Small intestine (tissue), 7 donors: Measurements from ENCODE around the gene TMOD1. TPM values are rescaled to one million over a fixed set of nuclear protein-coding genes. Genes with fewer than 3 reads are reported as not detected.

Experiments used
- DNase-seq, 2 donors: peaks; one replicate each; pipeline versions ENCODE4 v3.0.0 to v3.0.0-alpha.2; 2013
- FAIRE-seq: peaks from 2 replicates; lab custom pipeline; 2012; peaks lifted over from hg19 to GRCh38; lab: Jason Lieb, UNC
- H3K27ac ChIP-seq, 3 donors: one replicate each; pipeline ENCODE4 v1.5.1; 2013; ENCODE audit warnings: low read length in 2 of 3, mild to moderate bottlenecking in 2 of 3, control low read depth in 1 of 3, inconsistent platforms in 1 of 3, low read depth in 1 of 3, moderate library complexity in 1 of 3
- H3K27me3 ChIP-seq, 3 donors: one replicate each; pipeline ENCODE4 v1.6.1; 2013; ENCODE audit warnings: low read length in 3 of 3, inconsistent platforms in 1 of 3; ENCODE audit not compliant: control insufficient read depth in 3 of 3, insufficient read depth in 3 of 3
- H3K36me3 ChIP-seq, 3 donors: one replicate each; pipeline ENCODE4 v1.6.1; 2013; ENCODE audit warnings: low read length in 3 of 3, inconsistent platforms in 1 of 3, low read depth in 1 of 3, mild to moderate bottlenecking in 1 of 3, moderate library complexity in 1 of 3; ENCODE audit not compliant: control insufficient read depth in 3 of 3, insufficient read depth in 2 of 3
- H3K4me1 ChIP-seq, 3 donors: one replicate each; pipeline ENCODE4 v1.6.1; 2013; ENCODE audit warnings: low read length in 2 of 3, inconsistent platforms in 1 of 3, low read depth in 1 of 3, mild to moderate bottlenecking in 1 of 3, moderate library complexity in 1 of 3; ENCODE audit not compliant: control insufficient read depth in 3 of 3, insufficient read depth in 2 of 3
- H3K4me3 ChIP-seq, 3 donors: one replicate each; pipeline ENCODE4 v1.5.1; 2013; ENCODE audit warnings: low read length in 3 of 3, control low read depth in 1 of 3, inconsistent platforms in 1 of 3, low read depth in 1 of 3, mild to moderate bottlenecking in 1 of 3, moderate library complexity in 1 of 3
- H3K9me3 ChIP-seq, 2 donors: one replicate each; pipeline ENCODE4 v1.6.1; 2013; ENCODE audit warnings: low read depth in 1 of 2, low read length in 1 of 2; ENCODE audit not compliant: control insufficient read depth in 2 of 2, insufficient read depth in 1 of 2
- WGBS, 3 donors: extraction: QIAGEN DNeasy Blood & Tissue Kit; methylation state at CpG; one replicate each; pipeline ENCODE4 v1.1.7; 2013; 5-methylcytosine and 5-hydroxymethylcytosine counted together
- polyA plus RNA-seq, 4 donors: library from polyadenylated mRNA; stranded (reverse) in 3 of 4; unstranded in 1 of 4; fragments of 200-250 nt in 3 of 4; fragments of 120-200 nt in 1 of 4; gene quantifications; one replicate each; pipeline versions ENCODE4 v1.2.1 to v1.2.3, GENCODE V29; 2013
- donor health status: healthy with polysubstance abuse.
- donor health status: control.
- donor health status: control.
- donor health status: Bipolar disorder and iron deficiency.
- donor health status: healthy.

The TMOD1 gene
- polyA plus RNA-seq, 4 donors = 1.1 to 9.9 (median 1.6) TPM

DNA sequence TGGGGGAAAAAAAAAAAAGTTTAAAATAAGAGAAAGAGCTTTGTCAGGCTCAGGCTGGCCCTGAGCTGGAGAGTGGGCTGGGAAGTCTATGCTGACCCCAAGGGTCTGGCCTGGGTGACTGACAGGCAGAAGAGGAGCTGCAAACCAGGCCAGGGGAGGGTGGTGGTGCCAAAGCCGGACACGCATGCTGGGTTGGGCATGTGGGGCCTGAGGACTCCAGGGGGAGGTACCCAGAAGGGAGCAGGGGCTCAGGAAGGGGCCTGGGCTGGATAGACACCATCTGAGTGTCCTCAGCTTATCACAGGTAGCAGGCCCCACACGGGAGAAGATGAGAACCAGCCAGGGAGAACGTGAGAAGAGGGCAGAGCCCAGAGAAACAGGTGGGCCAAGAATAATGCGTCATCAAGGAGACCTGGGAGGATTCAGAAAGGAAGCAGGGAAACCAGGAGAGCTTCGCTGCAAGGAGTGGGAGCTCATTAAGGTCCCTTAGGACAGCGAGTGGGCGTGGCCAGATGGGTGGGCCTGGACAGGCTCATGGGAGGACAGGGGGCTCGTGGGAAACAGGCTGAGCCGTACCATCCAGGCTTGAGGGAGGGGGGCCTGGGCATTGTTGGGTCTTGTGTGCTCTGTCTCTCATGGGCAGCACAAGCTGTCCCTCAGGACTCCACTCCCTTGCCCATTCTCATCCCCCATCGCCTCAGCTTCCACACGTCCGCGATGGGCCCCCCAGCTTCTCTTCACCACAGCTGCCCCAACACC, 16.0 kb downstream of the TMOD1 start:
- 79 to 85% (median 81%) methylated on average over 13 to 14 of the region's 14 CpGs for WGBS, 3 donors
- Histone ChIP-seq H3K9me3 (no peaks in the 10 kb centered on the region), H3K4me3 (no peak overlapping the region), H3K27ac (no peak overlapping the region), H3K36me3 (no peaks in the 10 kb centered on the region), H3K27me3 (peaks cover 0 to 2% (median 0%) of the 10 kb centered on the region in 3 donors), H3K4me1 (no peaks in the 10 kb centered on the region)
- FAIRE-seq (no peak), DNase-seq (no peak)

DNA sequence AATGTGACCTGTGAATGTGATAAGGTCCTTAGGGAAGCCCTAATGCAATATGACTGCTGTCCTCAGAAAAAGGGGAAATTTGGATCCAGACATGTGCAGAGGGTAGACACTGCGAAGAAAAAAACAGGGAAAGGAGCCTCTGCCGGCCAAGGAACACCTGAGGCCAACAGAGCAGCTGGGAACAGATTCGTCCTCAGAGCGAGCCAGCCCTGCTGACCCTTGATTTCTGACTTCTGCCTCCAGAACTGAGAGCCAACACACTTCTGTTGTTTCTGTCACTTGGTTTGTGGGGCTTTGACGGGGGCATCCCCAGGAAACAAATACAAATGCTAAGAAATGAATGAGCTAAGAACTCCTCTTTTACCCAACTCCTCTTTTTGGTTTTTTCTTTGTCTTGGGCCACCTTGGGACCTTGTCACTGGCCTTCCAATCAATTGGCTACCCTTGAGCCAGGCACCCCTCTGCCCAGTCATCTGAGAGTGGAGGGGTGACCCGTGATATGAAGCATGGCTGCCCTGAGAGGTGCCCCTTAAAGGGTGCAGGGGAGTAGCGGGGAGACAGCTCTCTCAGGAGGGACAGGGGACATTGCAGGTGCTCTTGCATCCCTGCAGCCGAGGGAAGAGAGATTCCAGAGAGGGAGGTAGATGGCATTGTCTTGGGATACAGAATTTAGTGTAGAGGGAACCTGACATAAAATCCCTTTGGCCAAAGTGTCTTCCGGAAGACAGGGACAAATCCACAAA, 16.9 kb downstream of the TMOD1 start:
- H3K4me1 ChIP-seq = no peaks in the 10 kb centered on the region
- no peaks in the 10 kb centered on the region for H3K9me3 ChIP-seq
- WGBS, 3 donors = 77 to 82% (median 81%) methylated on average over 9 of the region's 9 CpGs
- DNase-seq (no peak), FAIRE-seq (no peak)
- peak overlapping the region in 1 of 3 donors; percentile 73 for H3K27ac ChIP-seq
- no peaks in the 10 kb centered on the region for H3K36me3 ChIP-seq
- no peak overlapping the region for H3K4me3 ChIP-seq
- H3K27me3 ChIP-seq = peaks cover 0 to 2% (median 0%) of the 10 kb centered on the region in 3 donors

DNA sequence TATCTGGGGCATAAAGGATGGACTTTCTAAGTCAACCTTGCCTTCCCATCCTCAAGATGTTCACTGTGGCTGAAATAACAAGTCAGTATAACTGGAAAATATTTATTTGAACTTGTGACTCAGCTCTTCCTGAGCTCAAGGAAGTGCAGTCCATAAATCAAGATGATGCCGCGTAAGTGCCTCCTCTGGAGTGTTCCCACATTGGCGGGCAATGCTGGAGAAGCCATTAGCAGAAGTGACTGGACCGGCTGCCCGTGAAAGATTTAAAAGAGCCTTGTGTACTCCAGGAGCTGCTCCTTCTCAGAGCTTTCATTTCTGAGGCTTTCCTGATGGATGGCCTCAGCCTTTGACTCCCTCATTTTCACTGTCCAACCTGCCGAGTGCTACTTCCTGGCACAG, 17.4 kb downstream of the TMOD1 start:
- no peak overlapping the region for H3K4me3 ChIP-seq
- peak overlapping the region in 1 of 3 donors; percentile 73 for H3K27ac ChIP-seq
- H3K4me1 ChIP-seq = no peaks in the 10 kb centered on the region
- H3K36me3 ChIP-seq = no peaks in the 10 kb centered on the region
- DNase-seq (peak; percentile 51 to 59), FAIRE-seq (no peak)
- peaks cover 0 to 2% (median 0%) of the 10 kb centered on the region in 3 donors for H3K27me3 ChIP-seq
- H3K9me3 ChIP-seq = no peaks in the 10 kb centered on the region
- 6 to 14% (median 10%) methylated on average over 6 of the region's 6 CpGs for WGBS, 3 donors

DNA sequence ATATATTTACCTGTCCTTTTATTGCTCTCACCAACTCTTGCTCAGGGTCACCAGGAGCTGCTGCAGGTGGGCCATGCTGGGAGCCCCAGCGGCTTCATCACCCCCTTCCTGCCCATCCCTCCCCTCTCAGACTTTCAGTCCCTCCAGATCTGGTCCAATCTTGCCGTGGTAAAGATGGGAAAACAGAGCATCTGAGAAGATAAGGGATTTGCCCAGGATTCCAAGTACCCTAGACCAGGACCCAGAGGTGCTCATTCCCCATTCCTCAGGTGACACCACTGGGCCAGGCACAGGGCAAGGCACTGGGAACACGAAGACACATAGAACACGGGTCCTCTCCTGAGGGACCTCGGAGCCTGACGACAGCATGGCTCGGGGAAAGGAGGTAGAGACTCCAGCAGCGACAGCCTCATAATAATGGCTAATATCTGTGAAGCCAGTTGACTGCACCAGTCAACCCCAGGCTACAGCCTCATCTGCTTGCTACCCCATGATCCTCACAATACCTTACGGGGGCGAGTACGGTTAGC, 18.0 kb downstream of the TMOD1 start:
- Histone ChIP-seq H3K4me3 (no peak overlapping the region), H3K9me3 (no peaks in the 10 kb centered on the region), H3K36me3 (no peaks in the 10 kb centered on the region), H3K4me1 (no peaks in the 10 kb centered on the region), H3K27me3 (peaks cover 0 to 2% (median 2%) of the 10 kb centered on the region in 3 donors), H3K27ac (peak overlapping the region in 1 of 3 donors; percentile 11)
- DNase-seq (no peak), FAIRE-seq (no peak)
- WGBS, 3 donors = 84 to 91% (median 89%) methylated on average over 11 of the region's 11 CpGs

- DNase-seq (no peak), FAIRE-seq (no peak)
- WGBS, 3 donors = 86 to 91% (median 89%) methylated on average over 10 of the region's 10 CpGs
- H3K36me3 ChIP-seq = no peaks in the 10 kb centered on the region
- no peak overlapping the region for H3K4me3 ChIP-seq
- H3K27ac ChIP-seq = no peak overlapping the region
- H3K4me1 ChIP-seq = no peaks in the 10 kb centered on the region
- H3K27me3 ChIP-seq = peaks cover 0 to 2% (median 2%) of the 10 kb centered on the region in 3 donors
- H3K9me3 ChIP-seq = no peaks in the 10 kb centered on the region
Measured at GRCh38 chr9:97521576-97522333, 20.3 kb downstream of the TMOD1 start.

- H3K4me3 ChIP-seq = no peak overlapping the region
- no peaks in the 10 kb centered on the region for H3K36me3 ChIP-seq
- WGBS, 3 donors = 58 to 85% (median 79%) methylated on average over 3 to 4 of the region's 4 CpGs
- no peak overlapping the region for H3K27ac ChIP-seq
- H3K27me3 ChIP-seq = peaks cover 0 to 2% (median 0%) of the 10 kb centered on the region in 3 donors
- no peaks in the 10 kb centered on the region for H3K4me1 ChIP-seq
- H3K9me3 ChIP-seq = no peaks in the 10 kb centered on the region
- DNase-seq = no peak
- no peak for FAIRE-seq
Measured at GRCh38 chr9:97524424-97524823, 23.0 kb downstream of the TMOD1 start.

DNA sequence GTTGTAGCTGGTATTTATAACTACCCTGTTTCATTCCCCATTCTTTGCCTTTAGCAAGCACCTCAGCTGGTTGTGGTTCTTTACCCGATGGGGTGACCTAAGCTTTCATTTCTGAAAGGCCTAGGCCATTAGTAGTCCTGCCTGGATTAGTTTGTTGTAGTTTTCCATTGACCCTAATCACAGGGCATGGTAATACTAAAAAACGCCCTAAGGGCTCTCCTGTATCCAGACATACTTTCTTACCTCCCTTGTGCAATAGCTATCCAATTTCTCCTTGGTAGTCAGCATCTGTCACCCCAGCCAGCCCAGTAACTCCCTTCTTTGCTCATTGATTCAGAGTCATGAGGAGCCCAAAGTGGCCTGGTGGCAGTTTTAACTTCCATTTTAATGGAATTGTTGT, 24.0 kb downstream of the TMOD1 start:
- H3K4me3 ChIP-seq = no peak overlapping the region
- H3K36me3 ChIP-seq = no peaks in the 10 kb centered on the region
- no peak overlapping the region for H3K27ac ChIP-seq
- no peaks in the 10 kb centered on the region for H3K4me1 ChIP-seq
- no peaks in the 10 kb centered on the region for H3K9me3 ChIP-seq
- DNase-seq (no peak), FAIRE-seq (no peak)
- WGBS, 3 donors = 80 to 89% (median 88%) methylated on average over 2 of the region's 2 CpGs
- H3K27me3 ChIP-seq = peaks cover 0 to 2% (median 0%) of the 10 kb centered on the region in 3 donors
